Activated B cell treated with CpG ODN at 0.5 μM for 24 hours (primary cell): ENCODE data around the gene SNAP25. TPM values are rescaled to one million over a fixed set of nuclear protein-coding genes. Genes with fewer than 3 reads are reported as not detected.

Experiments
- ATAC-seq: fragments of 200-7000 bp; cut with Tn5 transposase; one replicate; pipeline ENCODE4 v1.10.0; 2021; ENCODE audit warnings: low read depth, mild to moderate bottlenecking, moderate library complexity
- CTCF ChIA-PET: fragments of 350-600 bp; sonication (Branson Sonifier 250); formaldehyde crosslinking; loops from one replicate; lab custom pipeline; 2021; ENCODE audit warnings: antibody characterized with exemption; lab: Charles Lee
- POLR2A ChIA-PET: fragments of 350-600 bp; sonication (Branson Sonifier 250); formaldehyde crosslinking; loops from one replicate; lab custom pipeline; 2021; ENCODE audit warnings: antibody characterized with exemption; lab: Charles Lee
- DNase-seq: peaks from one replicate; pipeline ENCODE4 v3.0.0; 2022
- H3K27ac Mint-ChIP-seq: one replicate; pipeline ENCODE4 v1.8.0; 2020; ENCODE audit warnings: mixed read lengths
- H3K27me3 Mint-ChIP-seq: one replicate; pipeline ENCODE4 v1.8.0; 2021; ENCODE audit warnings: mixed read lengths
- H3K36me3 Mint-ChIP-seq: one replicate; pipeline ENCODE4 v1.8.0; 2021; ENCODE audit warnings: low read depth, mixed read lengths
- H3K4me1 Mint-ChIP-seq: one replicate; pipeline ENCODE4 v1.8.0; 2021; ENCODE audit warnings: mixed read lengths
- H3K4me3 Mint-ChIP-seq: one replicate; pipeline ENCODE4 v1.8.0; 2020; ENCODE audit warnings: mild to moderate bottlenecking, mixed read lengths
- H3K9me3 Mint-ChIP-seq: one replicate; pipeline ENCODE4 v1.8.0; 2020; ENCODE audit warnings: mixed read lengths
- intact Hi-C: fragments of 100-400 bp; cut with micrococcal nuclease; formaldehyde crosslinking; loops from one replicate; pipeline ENCODE4 v1.15.1; 2024
- total RNA-seq: library from RNA; stranded (reverse); gene quantifications from 2 replicates; pipeline ENCODE4 v1.2.3, GENCODE V29; 2022
- TF ChIP-seq, protein P1 (sequence below): fragments of 200-600 bp; IDR thresholded peaks from one replicate; pipeline ENCODE4 v1.8.0; 2022; ENCODE audit warnings: antibody characterized with exemption, mild to moderate bottlenecking

Gene SNAP25
- total RNA-seq, 1 donor from 2014 or later, result not detected

- no peaks in the 10 kb centered on the region for H3K36me3 Mint-ChIP-seq
- intact Hi-C loops, result no loop called here
- no peak for DNase-seq
- no peaks in the 10 kb centered on the region for H3K4me1 Mint-ChIP-seq
- peaks cover 2% of the 10 kb centered on the region for H3K27me3 Mint-ChIP-seq
- no peak overlapping the region for H3K27ac Mint-ChIP-seq
- CTCF ChIA-PET, result no interaction called here
- no peak overlapping the region for H3K4me3 Mint-ChIP-seq
- no peaks in the 10 kb centered on the region for H3K9me3 Mint-ChIP-seq
- no peak for ATAC-seq
- TF ChIP-seq, protein P1, sequence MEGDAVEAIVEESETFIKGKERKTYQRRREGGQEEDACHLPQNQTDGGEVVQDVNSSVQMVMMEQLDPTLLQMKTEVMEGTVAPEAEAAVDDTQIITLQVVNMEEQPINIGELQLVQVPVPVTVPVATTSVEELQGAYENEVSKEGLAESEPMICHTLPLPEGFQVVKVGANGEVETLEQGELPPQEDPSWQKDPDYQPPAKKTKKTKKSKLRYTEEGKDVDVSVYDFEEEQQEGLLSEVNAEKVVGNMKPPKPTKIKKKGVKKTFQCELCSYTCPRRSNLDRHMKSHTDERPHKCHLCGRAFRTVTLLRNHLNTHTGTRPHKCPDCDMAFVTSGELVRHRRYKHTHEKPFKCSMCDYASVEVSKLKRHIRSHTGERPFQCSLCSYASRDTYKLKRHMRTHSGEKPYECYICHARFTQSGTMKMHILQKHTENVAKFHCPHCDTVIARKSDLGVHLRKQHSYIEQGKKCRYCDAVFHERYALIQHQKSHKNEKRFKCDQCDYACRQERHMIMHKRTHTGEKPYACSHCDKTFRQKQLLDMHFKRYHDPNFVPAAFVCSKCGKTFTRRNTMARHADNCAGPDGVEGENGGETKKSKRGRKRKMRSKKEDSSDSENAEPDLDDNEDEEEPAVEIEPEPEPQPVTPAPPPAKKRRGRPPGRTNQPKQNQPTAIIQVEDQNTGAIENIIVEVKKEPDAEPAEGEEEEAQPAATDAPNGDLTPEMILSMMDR, result no peak
- POLR2A ChIA-PET, result no interaction called here
Measured at GRCh38 chr20:10344953-10345352, 126.3 kb downstream of the SNAP25 start.

GRCh38 chr20:10347086-10347880 lies 128.7 kb downstream of the SNAP25 start:
- no peaks in the 10 kb centered on the region for H3K9me3 Mint-ChIP-seq
- ChIA-PET POLR2A (no interaction called here), CTCF (no interaction called here)
- no peaks in the 10 kb centered on the region for H3K4me1 Mint-ChIP-seq
- peaks cover 4% of the 10 kb centered on the region for H3K27me3 Mint-ChIP-seq
- H3K27ac Mint-ChIP-seq, result no peak overlapping the region
- intact Hi-C loops, result no loop called here
- DNase-seq (no peak), ATAC-seq (no peak)
- H3K4me3 Mint-ChIP-seq, result no peak overlapping the region
- no peaks in the 10 kb centered on the region for H3K36me3 Mint-ChIP-seq
- TF ChIP-seq, protein P1, result no peak

GRCh38 chr20:10349118-10349517 lies 130.5 kb downstream of the SNAP25 start:
- ATAC-seq, result no peak
- no peak for DNase-seq
- intact Hi-C loops, result no loop called here
- TF ChIP-seq, protein P1, result no peak
- Mint-ChIP-seq H3K4me1 (no peaks in the 10 kb centered on the region), H3K9me3 (no peaks in the 10 kb centered on the region), H3K27me3 (peaks cover 8% of the 10 kb centered on the region), H3K4me3 (no peak overlapping the region), H3K27ac (no peak overlapping the region), H3K36me3 (no peaks in the 10 kb centered on the region)
- ChIA-PET CTCF (no interaction called here), POLR2A (no interaction called here)

- TF ChIP-seq, protein P1, result no peak
- Mint-ChIP-seq H3K27ac (no peak overlapping the region), H3K36me3 (no peaks in the 10 kb centered on the region), H3K4me3 (no peak overlapping the region), H3K4me1 (no peaks in the 10 kb centered on the region), H3K9me3 (no peaks in the 10 kb centered on the region), H3K27me3 (peaks cover 7% of the 10 kb centered on the region)
- ATAC-seq (no peak), DNase-seq (no peak)
- POLR2A ChIA-PET, result no interaction called here
- intact Hi-C loops, result no loop called here
- CTCF ChIA-PET, result no interaction called here
Measured at GRCh38 chr20:10350188-10350842, 131.7 kb downstream of the SNAP25 start.
